Stimulated activated CD8-positive, alpha-beta memory T cell treated with anti-CD3 and anti-CD28 coated beads, Interleukin-12 subunit alpha, Interleukin-12 subunit beta, amount 100 ng/mL, for 1 hour (primary cell): ENCODE results near the gene TYW3.
"Not testable (repeated sequence)": the region's sequence is repeated elsewhere in the genome, so short reads cannot be mapped to it uniquely, and the experiment has no call there.

Source experiments
- DNase-seq: peaks from one replicate; pipeline ENCODE4 v3.0.0-alpha.2; 2020; ENCODE audit warnings: low read depth

The TYW3 gene

GRCh38 chr1:74731399-74732052 is 1.4 kb upstream of the TYW3 start:
- no peak for DNase-seq

DNA sequence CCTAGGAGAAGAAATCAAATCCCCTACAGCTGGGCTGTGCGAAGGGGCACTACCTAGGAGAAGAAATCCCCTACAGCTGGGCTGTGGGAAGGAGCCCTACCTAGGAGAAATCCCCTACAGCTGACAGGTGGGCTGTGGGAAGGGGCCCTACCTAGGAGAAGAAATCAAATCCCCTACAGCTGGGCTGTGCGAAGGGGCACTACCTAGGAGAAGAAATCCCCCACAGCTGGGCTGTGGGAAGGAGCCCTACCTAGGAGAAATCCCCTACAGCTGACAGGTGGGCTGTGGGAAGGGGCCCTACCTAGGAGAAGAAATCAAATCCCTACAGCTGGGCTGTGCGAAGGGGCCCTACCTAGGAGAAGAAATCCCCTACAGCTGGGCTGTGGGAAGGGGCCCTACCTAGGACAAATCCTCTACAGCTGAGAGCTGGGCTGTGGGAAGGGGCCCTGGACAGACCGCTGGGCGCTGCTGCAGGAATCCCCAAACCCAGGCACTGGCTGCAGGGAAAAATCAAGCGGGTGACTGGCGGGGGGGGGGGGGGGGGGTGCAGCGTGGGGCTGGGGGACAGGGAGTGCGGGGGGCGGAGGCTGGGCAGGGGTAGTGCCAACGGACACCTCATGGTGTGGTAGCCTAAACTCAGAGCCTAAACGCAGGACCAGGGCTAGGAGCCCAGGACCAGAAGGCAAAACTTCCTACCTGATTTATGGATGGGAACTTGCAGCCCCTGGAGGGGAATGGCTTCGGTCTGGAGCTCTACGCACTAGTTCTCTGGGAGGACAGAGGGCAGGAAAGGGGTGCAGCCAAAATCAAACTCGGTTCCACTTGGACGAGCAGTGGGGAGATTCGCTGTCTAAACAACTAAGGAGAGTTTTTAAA is 643 bp upstream of the TYW3 start:
- not testable (repeated sequence) for DNase-seq

DNA sequence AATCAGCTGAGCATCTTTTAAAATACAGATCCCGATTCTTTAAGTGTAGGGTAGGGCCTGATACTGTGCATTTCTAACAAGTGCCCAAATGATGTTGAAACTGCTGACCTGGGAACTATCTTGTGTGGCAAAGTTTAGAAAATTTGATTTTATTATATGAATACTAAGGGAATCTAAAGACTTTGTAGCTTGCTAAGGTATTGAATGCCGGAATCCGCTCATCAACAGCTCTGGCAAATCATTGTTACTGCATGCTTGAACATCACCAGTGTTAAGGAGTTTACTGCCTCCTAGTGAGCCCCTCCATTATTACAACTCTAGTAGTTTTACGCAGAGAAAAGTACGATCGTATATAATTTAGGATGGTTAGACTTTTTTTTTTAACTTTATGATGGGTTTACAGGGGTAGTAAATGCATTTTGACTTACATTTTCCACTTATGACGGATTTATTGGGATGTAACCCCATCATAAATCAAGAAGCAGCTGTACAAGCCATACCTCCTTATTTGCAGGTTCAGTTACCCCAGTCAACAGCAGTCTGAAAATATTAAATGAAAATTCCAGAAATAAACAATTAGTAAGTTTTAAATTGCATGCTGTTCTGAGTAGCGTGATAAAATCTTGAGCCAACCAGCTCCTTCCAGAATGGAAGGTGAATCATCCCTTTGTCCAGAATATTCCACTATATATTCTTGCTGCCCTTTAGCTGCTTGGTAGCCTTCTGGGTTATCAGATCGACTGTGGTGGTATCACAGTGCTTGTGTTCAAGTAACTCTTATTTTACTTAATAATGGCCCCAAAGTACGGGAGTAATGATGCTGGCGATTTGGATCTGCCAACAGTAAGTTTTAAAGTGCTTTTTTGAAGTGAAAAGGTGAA is 892 bp downstream of the TYW3 start:
- DNase-seq = peak; percentile 15

- no peak for DNase-seq
Observed at GRCh38 chr1:74737333-74737732, 4.4 kb downstream of the TYW3 start.

DNA sequence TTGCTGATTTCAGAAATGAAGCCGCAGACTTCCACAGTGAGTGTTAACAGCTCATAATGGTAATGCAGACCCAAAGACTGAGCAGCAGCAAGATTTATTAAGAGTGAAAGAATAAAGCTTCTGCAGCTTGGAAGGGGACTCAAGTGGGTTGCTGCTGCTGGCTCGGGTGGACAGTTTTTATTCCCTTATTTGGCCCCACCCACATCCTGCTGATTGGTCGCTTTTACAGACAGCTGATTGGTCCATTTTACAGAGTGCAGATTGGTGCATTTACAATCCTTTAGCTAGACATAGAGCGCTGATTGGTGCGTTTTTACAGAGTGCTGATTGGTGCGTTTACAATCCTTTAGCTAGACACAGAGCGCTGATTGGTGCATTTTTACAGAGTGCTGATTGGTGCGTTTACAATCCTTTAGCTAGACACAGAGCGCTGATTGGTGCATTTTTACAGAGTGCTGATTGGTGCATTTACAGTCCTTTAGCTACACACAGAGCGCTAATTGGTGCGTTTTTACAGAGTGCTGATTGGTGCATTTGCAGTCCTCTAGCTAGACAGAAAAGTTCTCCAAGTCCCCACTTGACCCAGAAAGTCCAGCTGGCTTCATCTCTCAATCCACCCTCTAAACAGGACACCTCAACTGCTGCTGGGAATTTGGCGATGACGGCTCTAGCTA is 7.5 kb downstream of the TYW3 start:
- not testable (repeated sequence) for DNase-seq

DNA sequence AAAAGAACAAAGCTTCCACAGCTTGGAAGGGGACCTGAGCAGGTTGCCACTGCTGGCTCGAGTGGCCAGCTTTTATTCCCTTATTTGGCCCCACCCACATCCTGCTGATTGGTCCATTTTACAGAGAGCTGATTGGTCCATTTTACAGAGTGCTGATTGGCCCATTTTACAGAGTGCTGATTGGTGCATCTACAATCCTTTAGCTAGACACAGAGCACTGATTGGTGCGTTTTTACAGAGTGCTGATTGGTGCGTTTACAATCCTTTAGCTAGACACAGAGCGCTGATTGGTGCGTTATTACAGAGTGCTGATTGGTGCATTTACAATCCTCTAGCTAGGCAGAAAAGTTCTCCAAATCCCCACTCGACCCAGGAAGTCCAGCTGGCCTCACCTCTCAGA is 12.3 kb downstream of the TYW3 start:
- DNase-seq = not testable (repeated sequence)

GRCh38 chr1:74748960-74749359 is 16.0 kb downstream of the TYW3 start:
- no peak for DNase-seq

DNA sequence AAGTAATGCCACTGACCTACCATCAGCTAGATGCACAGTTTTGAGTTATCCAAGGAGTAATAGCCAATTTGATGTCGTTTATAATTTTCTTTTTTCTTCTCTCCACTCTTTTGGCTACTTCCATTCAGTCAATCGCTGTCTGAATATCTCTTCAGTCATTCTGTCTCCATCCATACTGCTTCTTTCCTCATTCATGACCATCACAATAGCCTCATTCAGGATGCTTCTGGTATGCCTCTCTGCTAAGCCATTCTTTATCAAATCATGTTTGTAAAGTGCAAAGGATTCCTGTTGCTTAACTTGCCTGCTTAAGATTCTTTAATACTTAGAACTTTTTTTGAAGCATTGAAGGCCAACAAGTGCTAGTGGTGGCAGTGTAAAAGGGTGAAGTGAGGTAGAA is 20.2 kb downstream of the TYW3 start:
- DNase-seq = no peak

GRCh38 chr1:74755475-74755874 is 22.5 kb downstream of the TYW3 start:
- no peak for DNase-seq

DNA sequence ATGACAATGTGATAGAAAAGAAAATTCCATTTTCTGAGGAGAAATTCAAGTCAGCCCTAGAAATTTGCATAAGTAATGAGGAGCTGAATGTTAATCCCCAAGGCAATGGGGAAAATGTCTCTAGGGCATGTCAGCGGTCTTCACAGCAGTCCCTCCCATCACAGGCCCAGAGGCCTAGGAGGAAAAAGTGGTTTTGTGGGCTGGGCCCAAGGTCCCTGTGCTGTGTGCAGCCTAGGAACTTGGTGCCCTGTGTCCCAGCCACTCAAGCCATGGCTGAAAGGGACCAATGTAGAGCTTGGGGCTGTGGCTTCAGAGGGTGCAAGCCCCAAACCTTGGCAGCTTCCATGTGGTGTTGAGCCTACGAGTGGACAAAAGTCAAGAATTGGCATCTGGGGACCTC is 23.7 kb downstream of the TYW3 start:
- DNase-seq = not testable (repeated sequence)

- DNase-seq = no peak
Observed at GRCh38 chr1:74763807-74764206, 30.9 kb downstream of the TYW3 start.

DNA sequence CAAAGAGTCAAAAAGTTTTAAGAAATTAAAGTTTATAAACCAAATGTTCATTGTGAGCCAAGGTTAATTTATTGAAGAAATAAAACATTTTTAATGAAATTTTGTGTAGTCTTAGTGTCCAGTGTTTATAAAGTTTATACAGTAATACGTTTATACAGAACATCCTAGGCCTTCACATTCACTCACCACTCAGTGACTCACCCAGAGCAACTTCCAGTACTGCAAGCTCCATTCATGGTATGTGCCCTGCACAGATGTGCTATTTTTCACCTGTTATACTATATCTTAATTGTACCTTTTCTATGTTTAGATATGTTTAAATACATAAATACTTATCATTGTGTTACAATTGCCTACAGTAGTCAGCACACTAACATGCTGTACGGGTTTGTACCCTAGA is 33.6 kb downstream of the TYW3 start:
- no peak for DNase-seq

DNA sequence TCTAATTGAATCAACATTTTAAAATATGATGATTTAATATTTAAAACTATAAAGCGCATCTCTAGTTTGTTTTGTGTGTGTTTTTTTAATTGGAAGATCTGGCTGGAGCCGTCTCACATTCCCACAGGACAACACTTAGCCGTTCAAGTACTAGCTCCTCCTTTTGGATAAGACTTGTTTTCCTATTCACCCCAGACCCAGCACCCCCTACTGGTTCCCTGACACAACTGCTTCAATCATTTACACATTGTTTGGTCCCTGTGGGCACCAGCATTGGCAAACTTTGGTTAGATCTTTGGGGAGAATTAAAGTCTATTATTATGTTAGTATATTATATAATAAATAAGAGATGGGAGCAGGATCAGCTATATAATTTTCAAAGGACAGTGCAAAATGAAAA is 34.5 kb downstream of the TYW3 start:
- no peak for DNase-seq

GRCh38 chr1:74771913-74772515 is 39.1 kb downstream of the TYW3 start:
- no peak for DNase-seq

- DNase-seq = no peak
Observed at GRCh38 chr1:74772945-74773344, 40.0 kb downstream of the TYW3 start.

- DNase-seq = no peak
Observed at GRCh38 chr1:74773582-74773981, 40.6 kb downstream of the TYW3 start.

DNA sequence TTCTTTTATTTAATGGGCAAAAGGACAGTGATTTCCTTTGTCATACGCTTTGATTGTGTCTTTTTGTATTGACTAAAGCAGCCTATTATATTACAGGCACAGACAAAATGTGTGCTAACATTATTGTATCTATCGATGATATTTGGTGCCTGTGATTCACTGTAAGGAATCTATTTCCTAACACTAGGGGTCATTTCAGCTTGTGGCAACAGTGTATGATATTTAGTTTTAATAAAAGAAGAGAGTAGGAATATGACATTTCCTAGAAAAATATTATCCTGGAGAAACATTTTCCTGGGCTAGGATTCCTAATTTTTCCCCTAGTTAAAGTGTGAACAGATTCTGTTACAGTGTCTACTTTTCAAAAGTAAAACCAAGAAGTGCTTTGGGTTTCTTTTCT is 42.8 kb downstream of the TYW3 start:
- DNase-seq = no peak

DNA sequence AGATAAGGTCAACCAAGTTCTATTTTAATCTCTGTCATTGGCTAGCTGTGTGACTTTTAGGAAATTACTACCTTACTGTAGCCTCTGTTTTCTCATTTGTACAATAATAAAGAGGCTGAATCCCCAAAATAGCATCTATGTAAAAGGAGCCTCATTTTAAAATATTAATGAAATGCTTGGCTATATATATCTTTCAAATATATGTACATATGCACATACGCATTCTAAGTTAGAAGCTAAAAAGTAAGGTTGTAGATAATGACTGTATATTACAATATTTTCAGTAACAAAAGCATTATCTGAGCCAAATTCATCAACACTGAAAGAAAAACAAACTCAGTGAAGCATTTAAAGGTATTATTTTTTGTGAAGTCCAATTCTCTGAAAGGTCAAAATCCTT is 44.6 kb downstream of the TYW3 start:
- DNase-seq = no peak

GRCh38 chr1:74779750-74780149 is 46.8 kb downstream of the TYW3 start:
- no peak for DNase-seq

DNA sequence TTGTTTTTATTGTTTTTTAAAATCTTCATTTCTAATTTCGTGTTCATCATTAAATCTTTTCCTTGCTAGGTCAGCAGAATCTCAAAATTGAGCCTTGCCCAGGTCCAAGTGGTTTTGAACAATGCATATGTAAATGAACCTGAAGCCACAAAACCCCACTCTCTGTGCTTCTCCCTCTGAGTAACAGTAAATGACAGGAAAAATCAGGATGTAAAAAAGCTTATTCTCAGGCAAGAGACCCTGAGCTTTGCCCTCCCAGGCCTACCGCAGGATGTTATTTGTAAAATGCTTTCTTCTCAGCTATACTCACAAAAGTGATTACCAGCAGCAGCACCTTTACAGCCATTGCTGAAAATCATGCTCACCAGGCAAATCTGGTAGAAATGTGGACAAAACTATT is 47.6 kb downstream of the TYW3 start:
- DNase-seq = no peak

GRCh38 chr1:74785944-74786343 is 53.0 kb downstream of the TYW3 start:
- DNase-seq = no peak

DNA sequence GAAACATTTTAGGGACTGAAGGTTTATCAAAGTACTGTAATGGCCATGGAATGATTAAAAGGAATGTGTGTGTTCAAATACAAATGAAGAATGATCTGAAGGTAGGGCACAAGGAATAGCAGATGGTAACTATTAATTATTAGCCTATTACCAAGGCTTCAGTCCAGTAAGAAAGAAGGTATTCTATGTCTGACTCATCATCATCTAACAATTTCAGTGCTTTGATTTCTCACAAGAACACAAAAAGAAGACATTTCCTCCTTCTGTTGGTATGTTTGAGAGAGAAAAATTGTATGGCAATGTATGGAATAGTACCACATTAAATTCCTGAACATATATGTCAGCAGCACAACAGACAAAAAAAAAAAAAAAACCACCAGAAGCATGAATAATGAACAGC is 57.5 kb downstream of the TYW3 start:
- DNase-seq = no peak
